GM12878 (cell line): ENCODE results near the gene TRAF3. TPM values are rescaled to one million over a fixed set of nuclear protein-coding genes. Genes with fewer than 3 reads are reported as not detected.

Source experiments
- ATAC-seq: fragments of 200-7000 bp; cut with Tn5 transposase; 3 replicates; pipeline ENCODE4 v1.9.1; 2020; ENCODE audit warnings: mild to moderate bottlenecking, moderate library complexity
- BruUV-seq: library from RNA; stranded (reverse); fragments of 400-500 nt; replicated peaks from 2 replicates; lab custom pipeline; 2021; lab: Mats Ljungman, UMichigan
- CTCF ChIA-PET: fragments of 300-600 bp; sonication (Branson Sonifier 250); formaldehyde crosslinking; extraction: SDS; loops from one replicate; lab custom pipeline; 2021; ENCODE audit warnings: inconsistent platforms; lab: Yijun Ruan, JAX
- POLR2A ChIA-PET: fragments of 350-600 bp; formaldehyde crosslinking; extraction: SDS; loops from one replicate; lab custom pipeline; 2021; ENCODE audit warnings: inconsistent platforms; lab: Charles Lee
- RAD21 ChIA-PET: fragments of 300-600 bp; sonication (Branson Sonifier 250); formaldehyde crosslinking; loops from one replicate; lab custom pipeline; 2023; ENCODE audit warnings: antibody characterized with exemption; ENCODE audit not compliant: unreplicated experiment; lab: Charles Lee
- SMC1A ChIA-PET: fragments of 300-600 bp; sonication (Branson Sonifier 250); formaldehyde crosslinking; loops from one replicate; lab custom pipeline; 2023; ENCODE audit not compliant: unreplicated experiment, uncharacterized antibody; lab: Charles Lee
- DNase-seq: peaks from one replicate; pipeline ENCODE4 v3.0.0-alpha.2; 2011; ENCODE audit warnings: low read depth, low spot score
- FAIRE-seq: peaks from 3 replicates; lab custom pipeline; 2011; peaks lifted over from hg19 to GRCh38; lab: Jason Lieb, UNC
- H2AFZ ChIP-seq: 2 replicates; pipeline ENCODE4 v1.6.0; 2011; ENCODE audit warnings: low read depth, low read length, control low read depth; ENCODE audit not compliant: control insufficient read depth
- H3K27ac ChIP-seq: 2 replicates; pipeline ENCODE4 v1.5.1; 2011; ENCODE audit warnings: control low read depth; ENCODE audit not compliant: control insufficient read depth, insufficient read depth
- H3K27me3 ChIP-seq, 2 experiments: replicated peaks in 1 of 2; 2 replicates each; pipeline versions ENCODE4 v1.6.0 to v1.6.1; 2011; ENCODE audit warnings: low read length in 1 of 2; ENCODE audit not compliant: control insufficient read depth in 2 of 2, insufficient read depth in 2 of 2
- H3K36me3 ChIP-seq, 2 experiments: 2 replicates each; pipeline ENCODE4 v1.5.1; 2011; ENCODE audit warnings: low read length in 1 of 2; ENCODE audit not compliant: control insufficient read depth in 2 of 2, insufficient read depth in 2 of 2
- H3K4me1 ChIP-seq: 2 replicates; pipeline ENCODE4 v1.6.1; 2011; ENCODE audit warnings: mild to moderate bottlenecking, low read length, moderate library complexity, mixed read lengths; ENCODE audit not compliant: control insufficient read depth, insufficient read depth
- H3K4me2 ChIP-seq: 2 replicates; pipeline ENCODE4 v1.6.0; 2011; ENCODE audit warnings: control low read depth; ENCODE audit not compliant: control insufficient read depth, insufficient read depth
- H3K4me3 ChIP-seq: fragments of 200-600 bp; sonication (generic); 2 replicates; pipeline ENCODE4 v1.5.1; 2016
- H3K79me2 ChIP-seq: 2 replicates; pipeline ENCODE4 v1.6.0; 2011; ENCODE audit warnings: low read length; ENCODE audit not compliant: control insufficient read depth, insufficient read depth
- H3K9ac ChIP-seq: 2 replicates; pipeline ENCODE4 v1.8.0; 2011; ENCODE audit warnings: low read length, control low read depth, mixed read lengths; ENCODE audit not compliant: control insufficient read depth, insufficient read depth
- H3K9me3 ChIP-seq: replicated peaks from 3 replicates; pipeline ENCODE4 v1.5.1; 2011; ENCODE audit warnings: mild to moderate bottlenecking, low read length; ENCODE audit not compliant: control insufficient read depth, insufficient read depth
- H4K20me1 ChIP-seq: 2 replicates; pipeline ENCODE4 v1.6.0; 2011; ENCODE audit not compliant: control insufficient read depth, insufficient read depth
- NFXL1 ChIP-seq: fragments of 450-650 bp; IDR thresholded peaks from 2 replicates; pipeline ENCODE4 v1.6.1; 2017; ENCODE audit warnings: antibody characterized with exemption, mild to moderate bottlenecking, borderline replicate concordance
- ZBTB40 ChIP-seq: fragments of 450-650 bp; IDR thresholded peaks from 2 replicates; pipeline ENCODE4 v1.6.1; 2016; ENCODE audit warnings: mild to moderate bottlenecking, moderate library complexity, borderline replicate concordance
- WGBS: methylation state at CpG from one replicate; pipeline ENCODE4 v1.1.6; 2016; ENCODE audit warnings: low lambda C conversion rate; ENCODE audit not compliant: insufficient replicate concordance, insufficient coverage; ENCODE audit errors: missing lambda C conversion rate; 5-methylcytosine and 5-hydroxymethylcytosine counted together
- in situ Hi-C: fragments of 300-500 bp; cut with MboI; formaldehyde crosslinking; loops from 9 replicates; pipeline ENCODE4 v1.14.3; 2018; ENCODE audit warnings: mixed read lengths
- intact Hi-C: fragments of 100-400 bp; cut with micrococcal nuclease; formaldehyde crosslinking; loops from one replicate; pipeline ENCODE4 v1.14.2; 2022; ENCODE audit not compliant: unreplicated experiment
- polyA plus RNA-seq, 11 experiments: library from polyadenylated mRNA; depleted of rRNA in 4 of 11; unstranded in 6 of 11; stranded (reverse) in 5 of 11; fragments of >200 nt; fragmentation: Nextera tagmentation in 4 of 11; fragmentation: Illumina TruSeq in 1 of 11; extraction: Ambion mirVana in 4 of 11; extraction: Trizol in 1 of 11; gene quantifications; 1 replicate in 1 of 11; 2 replicates in 10 of 11; pipeline versions ENCODE4 v1.2.1 to v1.2.3, GENCODE V29; 2011 to 2016; ENCODE audit warnings: inconsistent platforms in 2 of 11, missing spikeins in 2 of 11, low read depth in 1 of 11
- total RNA-seq, 4 experiments: library from RNA; depleted of rRNA in 3 of 4; stranded (reverse); fragments of >200 nt in 3 of 4; fragmentation: Illumina TruSeq in 1 of 4; extraction: Trizol in 1 of 4; gene quantifications; 2 replicates each; pipeline versions ENCODE4 v1.2.1 to v1.2.3, GENCODE V29; 2013 to 2021

The TRAF3 gene
- total and polyA plus RNA-seq, 10 of the 15 experiments (the other 5 are each of a cell fraction or from before 2014, with no cell fraction given): 3.0 to 70.1 (median 36.5) TPM

- Histone ChIP-seq H3K36me3 (no peaks in the 10 kb centered on the region; a peak in 1 of 4 replicates), H3K27ac (no peak overlapping the region), H2AFZ (no peak overlapping the region), H4K20me1 (no peaks in the 10 kb centered on the region), H3K4me3 (no peak overlapping the region), H3K4me1 (peaks cover 36% of the 10 kb centered on the region), H3K9me3 (peaks cover 3% of the 10 kb centered on the region; the same call in 2 of the 3 replicates), H3K27me3 (no peaks in the 10 kb centered on the region), H3K79me2 (no peaks in the 10 kb centered on the region), H3K4me2 (no peak overlapping the region), H3K9ac (no peak overlapping the region)
- ChIA-PET SMC1A (interaction anchor here (1.4 to 3.2 kb wide), 2 partner anchors 20 to 57 kb away, joined by 3 to 14 read pairs; no protein-coding TSS in a partner anchor), CTCF (interaction anchor here (1.3 kb wide), 1 partner anchor 41 kb away, joined by 3 read pairs; no protein-coding TSS in a partner anchor), POLR2A (no interaction called here), RAD21 (interaction anchor here (1.6 kb wide), 1 partner anchor 57 kb away, joined by 4 read pairs; no protein-coding TSS in a partner anchor)
- ATAC-seq: no peak
- in situ Hi-C loops (no loop called here), intact Hi-C loops (no loop called here)
- FAIRE-seq: no peak
- 86% methylated on average over 13 of the region's 14 CpGs for WGBS
- no TSS peak for BruUV-seq
- no peak for DNase-seq
- TF ChIP-seq NFXL1 (no peak), ZBTB40 (peak; percentile 46; the same call in 1 of the 2 replicates)
Observed at GRCh38 chr14:102752239-102752847, 24.9 kb upstream of the TRAF3 start.
